HUDEP-2 (cell line): ENCODE results near the gene GGT1.
"Not testable (repeated sequence)": the region's sequence is repeated elsewhere in the genome, so short reads cannot be mapped to it uniquely, and the experiment has no call there.

Source experiments
- DNase-seq, 76 experiments: peaks; one replicate each; lab custom pipeline; 2025; ENCODE audit not compliant: unreplicated experiment in 76 of 76; lab: John Stamatoyannopoulos, UW

The GGT1 gene

DNA sequence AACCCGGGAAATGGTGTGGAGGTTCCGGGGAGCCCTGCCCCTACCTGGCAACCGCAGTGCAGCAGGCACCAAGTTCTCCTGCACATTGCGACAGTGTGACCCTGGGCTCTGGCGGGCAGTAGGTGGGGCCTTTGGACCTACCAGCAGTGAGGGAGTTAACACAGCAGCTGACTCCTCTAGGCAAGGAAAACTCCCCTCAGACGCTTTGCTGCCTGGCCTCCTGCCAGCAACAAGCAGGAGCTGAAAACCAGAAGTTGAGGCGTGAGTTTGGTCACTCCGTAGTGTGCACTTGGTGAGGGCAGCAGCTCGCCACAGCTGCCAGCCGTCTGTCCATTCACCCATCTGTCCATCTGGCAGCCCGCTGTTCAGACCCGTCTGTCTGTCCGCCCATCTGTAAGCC lies 29.6 kb downstream of the GGT1 start:
- DNase-seq = peak in 8 of 76 experiments; percentile 16 to 62 (median 28)

DNA sequence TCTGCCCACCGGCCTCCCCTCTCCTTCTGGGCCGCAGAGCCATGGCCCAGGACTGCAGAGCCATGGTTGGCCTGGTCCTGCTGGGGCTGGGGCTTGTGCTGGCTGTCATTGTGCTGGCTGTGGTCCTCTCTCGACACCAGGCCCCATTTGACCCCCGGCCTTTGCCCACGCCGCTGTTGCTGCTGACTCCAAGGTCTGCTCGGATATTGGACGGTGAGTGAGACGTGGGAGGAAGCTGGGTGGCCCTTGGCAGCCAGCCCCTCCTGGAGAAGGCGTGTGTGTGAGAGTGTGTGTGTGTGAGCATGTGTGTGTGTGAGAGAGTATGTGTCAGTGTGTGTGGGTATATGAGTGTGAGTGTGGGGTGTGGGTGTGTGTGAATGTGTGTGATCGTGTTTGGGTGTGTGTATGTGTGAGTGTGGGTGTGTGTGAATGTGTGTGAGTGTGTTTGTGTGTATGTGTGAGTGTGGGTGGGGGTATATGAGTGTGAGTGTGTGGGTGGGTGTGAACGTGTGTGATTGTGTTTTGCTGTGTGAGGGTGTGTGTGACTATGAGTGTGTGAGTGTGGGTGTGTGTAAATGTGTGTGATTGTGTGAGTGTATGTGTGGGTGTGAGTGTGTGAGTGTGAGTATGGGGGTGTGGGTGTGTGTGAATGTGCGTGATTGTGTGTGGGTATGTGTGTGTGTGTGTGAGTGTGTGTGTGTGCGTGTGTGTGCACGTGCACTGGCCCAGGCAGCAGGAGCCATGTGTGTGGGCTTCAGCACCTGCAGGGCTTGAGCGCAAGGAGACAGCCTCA lies 30.4 kb downstream of the GGT1 start:
- DNase-seq = peak in 44 of 76 experiments; percentile 9 to 59 (median 28)

DNA sequence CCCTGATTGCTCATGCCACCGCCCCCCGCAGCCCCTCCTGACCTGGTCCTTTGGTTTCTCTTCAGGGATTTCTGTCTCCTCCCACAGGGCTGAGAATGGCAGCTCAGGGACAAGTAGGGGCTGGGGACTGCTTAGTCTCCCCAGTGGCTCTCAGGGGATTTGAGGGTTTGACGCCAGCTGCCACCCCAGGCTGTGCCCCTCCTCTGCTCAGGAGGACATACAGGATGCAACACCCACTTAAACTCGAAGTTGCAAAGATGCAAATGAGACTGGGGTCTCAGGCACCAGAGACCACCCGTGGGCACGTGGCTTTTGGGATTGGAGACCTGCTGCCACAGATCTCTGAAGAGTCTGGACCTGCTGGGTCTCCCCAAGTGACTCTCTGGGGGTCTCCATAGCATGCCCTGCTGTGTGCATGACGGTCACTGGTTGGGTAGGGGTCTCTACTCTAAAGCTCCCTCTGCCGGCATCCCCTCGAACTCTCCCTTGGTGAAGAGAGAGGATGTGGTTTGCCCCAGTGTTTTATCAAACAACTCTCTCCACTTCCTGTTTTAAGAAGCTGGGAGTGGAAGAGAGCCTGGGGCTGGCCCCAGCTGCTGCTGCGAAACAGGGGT lies 31.9 kb downstream of the GGT1 start:
- peak in 6 of 76 experiments; percentile 2 to 25 (median 7) for DNase-seq

DNA sequence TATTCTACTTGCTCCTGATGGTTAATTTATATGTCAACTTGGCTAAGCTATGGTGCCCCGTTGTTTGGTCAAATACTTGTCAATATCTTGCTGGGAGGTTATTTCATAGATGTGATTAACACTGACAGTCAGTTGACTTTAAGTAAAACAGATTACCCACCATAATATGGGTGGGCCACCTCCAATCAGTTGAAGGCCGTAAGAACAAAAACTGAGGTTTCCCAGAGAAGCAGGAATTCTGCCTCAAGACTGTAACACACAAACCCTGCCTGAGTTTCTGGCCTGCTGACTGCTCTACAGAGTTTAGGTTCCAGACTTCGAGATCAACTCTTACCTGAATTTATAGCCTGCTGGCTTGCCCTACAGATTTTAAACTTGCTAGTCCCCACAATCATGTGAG lies 33.5 kb downstream of the GGT1 start:
- DNase-seq = not testable (repeated sequence)

DNA sequence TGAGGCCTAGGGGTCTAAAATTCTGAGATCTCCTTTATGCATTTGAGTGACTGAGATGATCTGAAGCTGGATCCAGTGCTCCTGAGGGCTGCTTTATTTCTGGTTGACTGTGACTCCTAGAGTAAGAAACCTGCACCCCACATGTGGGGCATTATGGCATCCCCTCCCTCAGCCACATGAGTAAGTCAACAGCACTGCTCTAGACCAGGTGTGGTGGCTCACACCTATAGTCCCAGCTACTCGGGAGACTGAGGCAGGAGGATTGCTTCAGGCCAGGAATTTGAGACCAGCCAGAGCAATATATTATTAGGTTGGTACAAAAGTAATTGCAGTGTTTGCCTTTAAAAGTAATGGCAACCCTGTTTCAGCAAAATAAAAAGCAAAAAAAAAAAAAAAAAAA lies 39.3 kb downstream of the GGT1 start:
- DNase-seq = not testable (repeated sequence)

DNA sequence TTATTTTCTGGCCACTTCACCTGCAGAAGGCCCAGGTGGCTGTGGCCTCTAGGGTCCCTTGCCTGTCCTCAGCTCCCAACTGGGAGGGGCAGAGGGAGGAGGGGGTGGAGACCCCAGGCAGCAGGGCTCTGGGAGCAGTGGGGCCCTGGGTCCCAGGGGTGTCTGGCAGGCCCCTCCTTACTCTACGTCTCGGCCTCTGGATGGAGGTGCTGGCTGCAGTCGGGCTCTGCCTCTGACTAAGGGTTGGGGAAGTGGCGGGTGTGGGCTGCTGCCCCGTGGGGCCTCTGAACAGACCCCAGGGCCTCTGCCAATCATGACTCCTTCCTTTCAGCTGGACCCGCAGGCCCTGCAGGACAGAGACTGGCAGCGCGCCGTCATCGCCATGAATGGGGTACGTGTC lies 41.4 kb downstream of the GGT1 start:
- not testable (repeated sequence) for DNase-seq

DNA sequence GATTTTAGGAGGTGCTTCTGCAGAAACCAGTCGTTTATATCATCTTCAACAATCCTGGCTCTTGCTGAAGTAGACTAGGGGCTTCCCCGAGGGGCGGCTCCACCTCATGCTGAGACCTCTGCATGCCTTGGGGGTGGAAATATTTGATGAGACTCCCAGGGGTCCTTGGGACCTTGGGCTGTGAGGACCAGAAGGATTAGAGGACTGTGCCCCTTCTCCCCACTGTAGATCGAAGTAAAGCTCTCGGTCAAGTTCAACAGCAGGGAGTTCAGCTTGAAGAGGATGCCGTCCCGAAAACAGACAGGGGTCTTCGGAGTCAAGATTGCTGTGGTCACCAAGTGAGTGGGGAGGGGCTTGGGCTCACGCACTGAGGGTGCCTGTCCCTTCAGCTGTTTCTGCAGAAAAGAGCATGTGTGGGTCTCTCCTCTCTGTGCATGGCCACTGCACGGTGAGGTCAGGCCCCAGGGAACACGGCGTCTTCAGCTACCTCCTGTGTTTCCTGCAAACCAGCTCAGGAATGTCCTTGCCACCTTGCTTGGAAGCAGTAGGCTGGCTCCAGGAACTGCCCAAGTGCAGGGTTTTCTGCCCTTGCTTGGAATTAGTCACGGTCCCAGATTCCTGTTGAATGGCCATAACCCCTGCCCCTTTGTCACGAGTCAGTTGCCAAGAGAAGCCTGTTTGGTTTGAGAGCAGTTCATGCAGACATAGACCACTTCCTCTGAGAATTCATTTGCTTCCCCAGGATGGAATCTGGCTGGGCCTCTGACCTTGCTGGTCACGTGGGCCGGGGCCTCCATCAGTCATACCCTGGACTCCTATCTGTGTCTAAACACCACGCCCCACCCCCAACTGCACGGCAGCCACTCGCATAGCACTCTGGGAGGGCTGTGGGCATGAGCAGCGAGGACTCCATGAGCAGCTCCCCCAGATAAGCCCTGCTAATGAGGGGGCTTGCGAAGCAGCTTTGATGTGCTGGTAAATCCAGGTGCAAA lies 42.7 kb downstream of the GGT1 start:
- not testable (repeated sequence) for DNase-seq

DNA sequence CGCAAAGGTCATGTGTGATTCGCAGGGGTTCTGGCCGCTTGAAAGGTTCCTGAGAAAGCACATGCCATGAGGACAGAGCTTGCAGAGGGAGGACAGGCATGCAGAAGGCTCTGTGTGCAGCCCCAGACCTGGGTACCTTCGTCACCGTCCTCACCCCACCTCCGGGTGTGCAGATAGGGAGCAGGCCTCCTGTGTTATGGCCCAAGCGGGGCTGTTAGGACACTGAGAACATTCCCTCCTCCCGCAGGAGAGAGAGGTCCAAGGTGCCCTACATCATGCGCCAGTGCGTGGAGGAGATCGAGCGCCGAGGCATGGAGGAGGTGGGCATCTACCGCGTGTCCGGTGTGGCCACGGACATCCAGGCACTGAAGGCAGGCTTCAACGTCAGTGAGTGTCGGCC lies 43.8 kb downstream of the GGT1 start:
- DNase-seq = not testable (repeated sequence)

DNA sequence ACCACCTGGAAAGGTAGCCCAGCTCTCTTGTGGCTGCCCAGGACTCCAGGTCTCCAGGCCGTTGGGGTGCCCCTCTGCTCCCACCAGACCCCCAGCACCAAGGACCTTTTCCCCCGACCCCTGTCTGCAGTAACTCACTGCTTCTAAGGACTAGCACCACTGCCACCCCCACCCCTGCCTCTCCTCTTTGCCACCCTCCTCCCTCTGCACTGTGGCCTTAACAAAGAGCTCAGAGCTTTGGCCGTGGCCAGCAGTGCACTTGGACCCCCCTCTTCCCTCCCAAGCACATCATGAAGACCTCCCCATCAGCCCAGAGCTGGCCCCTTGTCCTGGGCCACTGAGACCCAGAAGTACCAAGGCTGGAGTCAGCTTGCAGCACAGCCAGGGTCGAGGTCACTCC lies 46.4 kb downstream of the GGT1 start:
- DNase-seq = not testable (repeated sequence)

DNA sequence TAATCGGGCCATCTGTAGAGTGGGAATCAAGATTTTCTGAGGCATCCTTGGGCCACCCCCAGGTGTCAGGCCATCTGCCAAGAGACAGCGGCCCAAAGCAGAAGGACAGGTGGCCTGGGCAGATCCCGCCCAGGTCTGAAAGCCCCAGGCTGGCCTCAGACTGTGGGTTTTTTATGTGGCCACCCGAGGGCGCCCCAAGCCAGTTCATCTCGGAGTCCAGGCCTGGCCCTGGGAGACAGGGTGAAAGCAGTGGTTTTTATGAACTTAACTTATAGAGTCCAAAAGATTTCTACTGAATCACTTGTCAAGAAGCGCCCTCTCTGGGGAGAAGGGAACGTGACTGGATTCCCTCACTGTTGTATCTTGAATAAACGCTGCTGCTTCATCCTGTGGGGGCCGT lies 47.9 kb downstream of the GGT1 start:
- not testable (repeated sequence) for DNase-seq

DNA sequence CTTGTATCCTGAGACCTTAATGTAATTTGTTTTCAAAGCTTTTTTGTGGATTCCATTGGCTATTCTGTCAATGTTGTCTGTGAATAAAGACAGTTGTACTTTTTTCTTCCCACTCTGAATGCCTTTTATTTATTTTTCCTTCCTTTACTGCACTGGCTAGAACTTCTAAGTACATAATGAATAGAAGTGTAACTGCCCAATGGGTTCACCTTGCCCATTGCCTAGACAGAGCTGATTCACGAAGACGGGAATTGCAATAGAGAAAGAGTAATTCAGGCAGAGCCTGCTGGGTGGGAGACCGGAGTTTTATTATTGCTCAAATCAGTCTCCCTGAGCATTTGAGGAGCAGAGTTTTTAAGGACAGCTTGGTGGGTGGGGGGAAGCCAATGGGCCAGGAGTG lies 62.4 kb downstream of the GGT1 start:
- DNase-seq = not testable (repeated sequence)

DNA sequence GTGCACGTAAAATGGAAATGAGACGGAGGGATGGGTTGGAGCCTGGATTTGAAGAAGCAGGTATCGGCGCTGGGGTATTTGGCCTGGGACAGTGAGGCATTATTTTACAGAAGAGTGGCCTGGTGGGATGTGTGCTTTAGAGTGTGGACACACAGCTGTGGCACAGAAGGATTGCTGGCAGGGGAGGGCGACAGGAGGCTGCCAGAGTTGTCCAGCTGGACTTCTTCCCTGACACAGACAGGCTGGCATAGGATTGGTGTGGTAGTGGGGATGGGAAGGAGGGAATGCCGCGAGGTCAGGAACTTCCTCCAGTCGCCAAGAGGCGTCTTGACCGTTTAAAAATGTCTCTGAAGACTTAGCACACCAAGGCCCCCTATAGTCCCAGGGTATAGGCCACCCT lies 64.9 kb downstream of the GGT1 start:
- DNase-seq = not testable (repeated sequence)

DNA sequence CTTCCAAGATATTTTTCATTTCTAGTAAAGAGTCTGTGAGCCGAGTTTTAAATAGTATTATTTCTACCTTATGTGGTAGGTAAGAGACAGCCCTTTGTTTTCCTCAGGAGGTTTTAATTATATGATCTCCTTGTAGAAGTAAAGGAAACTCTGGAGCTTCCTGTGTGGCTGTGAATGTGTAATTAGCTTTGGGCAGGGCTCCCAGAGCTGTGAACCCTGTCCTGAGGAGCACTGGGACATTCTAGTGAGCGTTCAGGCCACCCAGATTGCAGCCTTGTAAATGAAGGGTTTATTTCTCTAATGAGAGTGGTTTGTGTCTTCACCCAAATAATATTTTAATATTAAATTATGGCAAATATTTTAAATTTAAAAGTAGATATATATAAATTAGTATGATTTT lies 69.5 kb downstream of the GGT1 start:
- not testable (repeated sequence) for DNase-seq
